PC-3 (cell line): ENCODE data around the gene KCNE2. TPM values are rescaled to one million over a fixed set of nuclear protein-coding genes. Genes with fewer than 3 reads are reported as not detected.

Source experiments
- ATAC-seq: fragments of 200-7000 bp; cut with Tn5 transposase; 2 replicates; pipeline ENCODE4 v1.9.1; 2020; ENCODE audit warnings: mild to moderate bottlenecking, moderate library complexity
- BruUV-seq: library from RNA; stranded (reverse); fragments of 400-500 nt; replicated peaks from 2 replicates; lab custom pipeline; 2021; lab: Mats Ljungman, UMichigan
- CTCF ChIA-PET: fragments of 300-600 bp; sonication (Branson Sonifier 250); formaldehyde crosslinking; loops from one replicate; lab custom pipeline; 2022; ENCODE audit warnings: antibody characterized with exemption; lab: Charles Lee
- POLR2A ChIA-PET: fragments of 300-600 bp; sonication (Branson Sonifier 250); formaldehyde crosslinking; loops from one replicate; lab custom pipeline; 2022; ENCODE audit warnings: antibody characterized with exemption; ENCODE audit not compliant: unreplicated experiment; lab: Charles Lee
- DNase-seq: peaks from one replicate; pipeline ENCODE4 v3.0.0-alpha.2; 2015
- H2AFZ ChIP-seq: fragments of 300-600 bp; sonication (generic); 2 replicates; pipeline ENCODE4 v1.6.0; 2016; ENCODE audit warnings: antibody characterized with exemption, low read length
- H3F3A ChIP-seq: fragments of 300-600 bp; sonication (generic); one replicate; pipeline ENCODE4 v1.6.0; 2017; ENCODE audit warnings: antibody characterized with exemption, low read length, control low read depth, mild to moderate bottlenecking; ENCODE audit not compliant: unreplicated experiment
- H3K27ac ChIP-seq: fragments of 300-600 bp; sonication (generic); 2 replicates; pipeline ENCODE4 v1.5.1; 2016; ENCODE audit warnings: mild to moderate bottlenecking, low read length
- H3K27me3 ChIP-seq: fragments of 300-600 bp; sonication (generic); 2 replicates; pipeline ENCODE4 v1.6.1; 2016; ENCODE audit warnings: low read length, mixed read lengths
- H3K36me3 ChIP-seq: fragments of 300-600 bp; sonication (generic); 2 replicates; pipeline ENCODE4 v1.6.1; 2016; ENCODE audit warnings: low read depth, mixed run types, low read length, mixed read lengths
- H3K4me1 ChIP-seq: fragments of 300-600 bp; sonication (generic); 2 replicates; pipeline ENCODE4 v1.5.1; 2016; ENCODE audit warnings: low read length; ENCODE audit not compliant: insufficient read depth
- H3K4me2 ChIP-seq: fragments of 300-600 bp; sonication (generic); 2 replicates; pipeline ENCODE4 v1.6.0; 2016; ENCODE audit warnings: low read length
- H3K4me3 ChIP-seq: fragments of 300-600 bp; sonication (generic); 2 replicates; pipeline ENCODE4 v1.5.1; 2016; ENCODE audit warnings: mild to moderate bottlenecking, low read length, mixed read lengths
- H3K79me2 ChIP-seq: fragments of 300-600 bp; sonication (generic); 2 replicates; pipeline ENCODE4 v1.6.1; 2017; ENCODE audit warnings: low read length, mixed read lengths
- H3K9ac ChIP-seq: fragments of 300-600 bp; sonication (generic); 2 replicates; pipeline ENCODE4 v1.6.0; 2016; ENCODE audit warnings: mild to moderate bottlenecking, low read length
- H3K9me2 ChIP-seq: fragments of 300-600 bp; sonication (generic); replicated peaks from 2 replicates; pipeline ENCODE4 v1.6.1; 2016; ENCODE audit warnings: mixed run types, low read length, mixed read lengths
- H3K9me3 ChIP-seq: fragments of 300-600 bp; sonication (generic); 2 replicates; pipeline ENCODE4 v1.6.1; 2016; ENCODE audit warnings: low read length, mixed read lengths
- H4K20me1 ChIP-seq: fragments of 300-600 bp; sonication (generic); 2 replicates; pipeline ENCODE4 v1.6.1; 2016; ENCODE audit warnings: low read length, mixed read lengths
- CTCF ChIP-seq: fragments of 300-600 bp; sonication (generic); conservative IDR thresholded peaks from 2 replicates; pipeline ENCODE4 v1.5.1; 2017; ENCODE audit warnings: antibody characterized with exemption, low read depth, mild to moderate bottlenecking, low read length
- EZH2 ChIP-seq: fragments of 300-600 bp; sonication (generic); IDR thresholded peaks from one replicate; pipeline ENCODE4 v1.6.1; 2017; ENCODE audit warnings: antibody characterized with exemption, mild to moderate bottlenecking, low read length; ENCODE audit not compliant: unreplicated experiment
- EZH2phosphoT487 ChIP-seq: fragments of 300-600 bp; sonication (generic); IDR thresholded peaks from 2 replicates; pipeline ENCODE4 v1.6.1; 2018; ENCODE audit warnings: mild to moderate bottlenecking, antibody characterized with exemption, low read length, borderline replicate concordance
- intact Hi-C: fragments of 100-400 bp; cut with micrococcal nuclease; formaldehyde crosslinking; loops from 2 replicates; pipeline ENCODE4 v1.9.0; 2023
- total RNA-seq: library from RNA; depleted of rRNA; stranded (reverse); fragments of >200 nt; gene quantifications from 2 replicates; pipeline ENCODE4 v1.2.3, GENCODE V29; 2014

KCNE2 gene
- total RNA-seq, 1 experiment from 2014 or later, result not detected

DNA sequence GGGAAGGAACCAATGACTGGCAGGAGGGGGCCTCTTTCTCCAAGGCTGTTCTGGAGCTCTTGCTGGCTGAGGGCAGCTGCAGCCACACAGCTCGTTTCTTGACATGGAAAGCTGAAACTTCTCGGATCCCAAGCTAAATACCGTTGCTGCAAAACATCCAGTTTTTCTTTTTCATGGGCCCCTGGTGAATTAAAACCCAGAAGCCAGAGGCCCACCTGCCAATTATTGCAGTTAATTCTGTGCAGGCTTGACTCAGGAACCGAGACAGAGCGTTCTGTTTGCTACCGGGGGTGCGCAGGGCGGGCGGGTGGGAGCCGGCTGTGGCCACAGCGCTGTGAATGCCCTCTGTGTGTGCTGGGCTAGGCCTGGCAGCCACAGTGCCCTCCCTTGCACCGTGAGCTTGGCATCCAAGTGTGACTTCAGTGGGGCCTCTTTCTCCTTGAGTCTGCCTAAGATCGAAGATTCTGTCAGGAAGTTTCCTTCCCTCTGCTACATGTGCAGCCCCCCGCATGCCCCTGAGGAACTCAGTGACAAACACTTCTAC lies 19.9 kb upstream of the KCNE2 start:
- ATAC-seq (no peak), DNase-seq (no peak)
- Histone ChIP-seq H3K79me2 (no peaks in the 10 kb centered on the region), H3F3A (no peaks in the 10 kb centered on the region), H3K4me1 (no peaks in the 10 kb centered on the region), H3K4me2 (no peak overlapping the region), H3K27ac (no peak overlapping the region), H2AFZ (no peak overlapping the region), H3K27me3 (0 out of 2 replicates have a peak, but pooled peaks cover 8% of the 10 kb centered on the region), H3K4me3 (no peak overlapping the region), H3K9me3 (no peaks in the 10 kb centered on the region), H4K20me1 (no peaks in the 10 kb centered on the region), H3K36me3 (no peaks in the 10 kb centered on the region), H3K9me2 (no peaks in the 10 kb centered on the region), H3K9ac (no peak overlapping the region)
- TF ChIP-seq EZH2, result no peak
- no peak for TF ChIP-seq CTCF
- TF ChIP-seq EZH2phosphoT487, result no peak
- POLR2A ChIA-PET, result no interaction called here
- CTCF ChIA-PET, result interaction anchor here (0.8 kb wide), 1 partner anchor 214 kb away, joined by 3 read pairs; no protein-coding TSS in a partner anchor
- no TSS peak for BruUV-seq
- intact Hi-C loops, result no loop called here

DNA sequence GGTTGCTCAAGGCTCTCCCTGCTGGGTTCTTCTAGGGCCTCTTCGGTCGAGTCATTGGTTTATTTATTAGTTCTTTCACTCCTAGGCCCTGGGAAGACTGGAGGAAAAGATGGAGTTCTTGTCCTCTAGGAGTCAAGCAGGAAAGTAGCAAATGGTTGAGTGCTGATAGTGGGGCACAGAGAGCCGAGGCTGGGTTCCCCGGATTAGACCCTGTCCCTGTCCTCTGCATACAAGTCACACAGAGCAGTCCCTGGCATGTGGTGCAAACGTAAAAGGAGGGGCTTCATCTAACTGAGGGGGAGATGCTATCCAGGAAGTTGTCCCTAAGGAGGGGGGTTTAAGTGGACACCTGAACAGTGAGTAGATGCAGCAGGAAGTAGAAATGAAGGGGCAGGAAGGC lies 19.2 kb upstream of the KCNE2 start:
- Histone ChIP-seq H3K4me1 (no peaks in the 10 kb centered on the region), H3K36me3 (no peaks in the 10 kb centered on the region), H3K27ac (no peak overlapping the region), H2AFZ (no peak overlapping the region), H3K4me3 (no peak overlapping the region), H3K9ac (no peak overlapping the region), H3K27me3 (0 out of 2 replicates have a peak, but pooled peaks cover 3% of the 10 kb centered on the region), H3F3A (no peaks in the 10 kb centered on the region), H3K9me3 (no peaks in the 10 kb centered on the region), H3K9me2 (no peaks in the 10 kb centered on the region), H3K4me2 (no peak overlapping the region), H3K79me2 (no peaks in the 10 kb centered on the region), H4K20me1 (no peaks in the 10 kb centered on the region)
- CTCF ChIA-PET, result no interaction called here
- BruUV-seq, result no TSS peak
- intact Hi-C loops, result no loop called here
- no peak for DNase-seq
- TF ChIP-seq EZH2, result no peak
- TF ChIP-seq CTCF, result no peak
- no peak for TF ChIP-seq EZH2phosphoT487
- POLR2A ChIA-PET, result no interaction called here
- ATAC-seq, result no peak

DNA sequence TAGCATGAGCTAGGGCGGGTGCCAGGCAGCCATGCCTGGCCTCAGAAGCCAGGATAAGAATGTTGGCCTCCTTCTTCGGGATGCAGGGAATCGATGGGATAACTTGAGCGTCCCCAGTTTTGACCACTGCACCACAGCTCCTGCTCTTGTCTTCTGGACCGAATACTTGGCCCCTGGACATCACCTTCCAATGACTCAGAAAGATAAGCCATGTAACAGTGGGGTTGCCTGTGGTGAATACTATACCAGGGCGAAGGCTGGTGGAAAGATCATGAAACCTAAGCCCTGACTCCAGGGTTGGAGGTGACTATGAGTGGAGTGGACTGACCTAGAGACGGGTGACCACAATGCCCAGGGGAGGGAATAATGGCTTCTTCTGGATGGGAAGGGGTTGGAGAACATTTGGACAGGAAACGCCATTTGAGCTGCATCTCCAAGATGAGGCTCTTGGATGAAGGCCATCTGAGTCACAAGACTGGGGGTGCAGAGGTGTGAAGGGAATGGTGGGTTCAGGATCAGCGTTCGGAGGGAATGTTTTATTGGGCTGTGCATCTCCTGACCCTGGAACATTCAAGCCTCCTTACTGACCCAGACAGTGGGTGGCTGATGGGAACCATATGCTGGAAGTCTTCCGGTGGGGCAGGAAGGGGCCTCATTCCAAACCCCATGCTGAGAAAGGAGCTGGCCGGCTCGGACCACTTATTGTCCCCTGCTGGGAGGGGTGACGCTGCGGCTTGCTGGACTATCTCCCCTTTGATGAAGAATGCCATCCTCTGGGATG lies 18.5 kb upstream of the KCNE2 start:
- Histone ChIP-seq H3K4me3 (no peak overlapping the region), H3K27ac (no peak overlapping the region), H2AFZ (no peak overlapping the region), H3F3A (no peaks in the 10 kb centered on the region), H3K27me3 (no peaks in the 10 kb centered on the region), H3K79me2 (no peaks in the 10 kb centered on the region), H3K4me2 (no peak overlapping the region), H3K9me3 (no peaks in the 10 kb centered on the region), H4K20me1 (no peaks in the 10 kb centered on the region), H3K4me1 (no peaks in the 10 kb centered on the region), H3K36me3 (no peaks in the 10 kb centered on the region), H3K9ac (no peak overlapping the region), H3K9me2 (no peaks in the 10 kb centered on the region)
- TF ChIP-seq EZH2, result no peak
- TF ChIP-seq EZH2phosphoT487, result no peak
- no peak for TF ChIP-seq CTCF
- no TSS peak for BruUV-seq
- ChIA-PET CTCF (no interaction called here), POLR2A (no interaction called here)
- no peak for ATAC-seq
- DNase-seq, result no peak
- intact Hi-C loops, result loop anchor here (5.0 kb wide), 1 partner anchor 128 kb away; no protein-coding TSS in a partner anchor
